PC-3 (cell line): ENCODE data around the gene FNDC5.

ENCODE experiments used
- CTCF ChIP-seq: fragments of 300-600 bp; sonication (generic); conservative IDR thresholded peaks from 2 replicates; pipeline ENCODE4 v1.5.1; 2017; ENCODE audit warnings: antibody characterized with exemption, low read depth, mild to moderate bottlenecking, low read length
- EZH2 ChIP-seq: fragments of 300-600 bp; sonication (generic); IDR thresholded peaks from one replicate; pipeline ENCODE4 v1.6.1; 2017; ENCODE audit warnings: antibody characterized with exemption, mild to moderate bottlenecking, low read length; ENCODE audit not compliant: unreplicated experiment
- EZH2phosphoT487 ChIP-seq: fragments of 300-600 bp; sonication (generic); IDR thresholded peaks from 2 replicates; pipeline ENCODE4 v1.6.1; 2018; ENCODE audit warnings: mild to moderate bottlenecking, antibody characterized with exemption, low read length, borderline replicate concordance

- TF ChIP-seq CTCF = no peak
- TF ChIP-seq EZH2phosphoT487 = no peak
- no peak for TF ChIP-seq EZH2
Measured at GRCh38 chr1:32895325-32896215, 24.9 kb upstream of the FNDC5 start.
